Endothelial cell of umbilical vein (primary cell): ENCODE results near the gene NEXN.

Source experiments
- CTCF ChIP-seq, 2 donors: IDR thresholded peaks; 1 replicate in 1 of 2; 2 replicates in 1 of 2; pipeline ENCODE4 v1.5.1; 2011; ENCODE audit warnings: low read length in 2 of 2, mild to moderate bottlenecking in 2 of 2, moderate library complexity in 2 of 2, control low read depth in 1 of 2, inconsistent platforms in 1 of 2, low read depth in 1 of 2; ENCODE audit not compliant: insufficient read depth in 1 of 2; ENCODE audit errors: extremely low read depth in 1 of 2
- EZH2 ChIP-seq: IDR thresholded peaks from 2 replicates; pipeline ENCODE4 v1.6.1; 2012; ENCODE audit warnings: borderline replicate concordance, low read depth, mild to moderate bottlenecking, moderate library complexity, low read length, inconsistent platforms; ENCODE audit not compliant: severe bottlenecking
- FOS ChIP-seq: IDR thresholded peaks from 2 replicates; pipeline ENCODE4 v1.6.1; 2011; ENCODE audit warnings: mild to moderate bottlenecking, low read length, moderate library complexity, borderline replicate concordance; ENCODE audit not compliant: insufficient read depth
- GATA2 ChIP-seq: IDR thresholded peaks from 2 replicates; pipeline ENCODE4 v1.7.0; 2011; ENCODE audit warnings: low read depth, mild to moderate bottlenecking, moderate library complexity, mixed read lengths, low read length; ENCODE audit not compliant: insufficient read length, insufficient read depth
- MAX ChIP-seq: IDR thresholded peaks from 2 replicates; pipeline ENCODE4 v1.6.1; 2011; ENCODE audit not compliant: insufficient read depth, insufficient read length
- MYC ChIP-seq: IDR thresholded peaks from one replicate; pipeline ENCODE4 v1.6.1; 2011; ENCODE audit warnings: mild to moderate bottlenecking, low read depth, low read length
- POLR2A ChIP-seq: IDR thresholded peaks from 2 replicates; pipeline ENCODE4 v1.6.1; 2012; ENCODE audit warnings: low read depth, mild to moderate bottlenecking, control low read depth, low read length
- POLR2AphosphoS5 ChIP-seq: IDR thresholded peaks from 2 replicates; pipeline ENCODE4 v1.6.1; 2012; ENCODE audit warnings: low read depth, mild to moderate bottlenecking, control low read depth, low read length, moderate library complexity; ENCODE audit not compliant: insufficient read depth

GRCh38 chr1:77984629-77985028, 96.2 kb downstream of the NEXN start:
- TF ChIP-seq CTCF (IDR thresholded peaks at IDR 0.05; ENCODE audit: extremely low read depth in 1 of 2, insufficient read depth in 1 of 2, low read depth in 1 of 2, low read length in 2 of 2) (no peak), POLR2A (no peak), MYC (no peak), MAX (no peak), POLR2AphosphoS5 (no peak), GATA2 (no peak), EZH2 (no peak), FOS (no peak)
